Keratinocyte (primary cell): ENCODE results near the gene VEGFA. TPM values are rescaled to one million over a fixed set of nuclear protein-coding genes. Genes with fewer than 3 reads are reported as not detected.

ENCODE experiments used
- DNase-seq: peaks from one replicate; pipeline ENCODE4 v3.0.0-alpha.2; 2011; ENCODE audit warnings: low read depth, missing footprints, low spot score
- FAIRE-seq: peaks from 2 replicates; lab custom pipeline; 2011; peaks lifted over from hg19 to GRCh38; lab: Jason Lieb, UNC
- H2AFZ ChIP-seq: 2 replicates; pipeline ENCODE4 v1.6.0; 2012; ENCODE audit warnings: low read length, control low read depth, inconsistent platforms; ENCODE audit not compliant: control insufficient read depth
- H3K27ac ChIP-seq: 2 replicates; pipeline ENCODE4 v1.5.1; 2011; ENCODE audit warnings: low read length; ENCODE audit not compliant: control insufficient read depth, insufficient read depth
- H3K27me3 ChIP-seq: 3 replicates; pipeline ENCODE4 v1.6.0; 2011; ENCODE audit warnings: low read length; ENCODE audit not compliant: control insufficient read depth, insufficient read depth; ENCODE audit errors: extremely low read depth
- H3K36me3 ChIP-seq, 2 experiments: 2 replicates in 1 of 2; 3 replicates in 1 of 2; pipeline ENCODE4 v1.5.1; 2011; ENCODE audit warnings: low read length in 2 of 2, mild to moderate bottlenecking in 1 of 2; ENCODE audit not compliant: control insufficient read depth in 2 of 2, insufficient read depth in 2 of 2; ENCODE audit errors: extremely low read depth in 1 of 2
- H3K4me1 ChIP-seq: 3 replicates; pipeline ENCODE4 v1.5.1; 2011; ENCODE audit warnings: low read length; ENCODE audit not compliant: control insufficient read depth, insufficient read depth; ENCODE audit errors: extremely low read depth
- H3K4me2 ChIP-seq: 3 replicates; pipeline ENCODE4 v1.6.0; 2011; ENCODE audit warnings: low read depth, low read length; ENCODE audit not compliant: control insufficient read depth, insufficient read depth; ENCODE audit errors: extremely low read depth
- H3K4me3 ChIP-seq, 3 experiments: fragments of 200-600 bp in 1 of 3; sonication (generic) in 1 of 3; 2 replicates in 2 of 3; 3 replicates in 1 of 3; pipeline ENCODE4 v1.5.1; 2011 to 2016; ENCODE audit warnings: low read length in 3 of 3, mild to moderate bottlenecking in 3 of 3, control low read depth in 2 of 3, inconsistent platforms in 1 of 3, low read depth in 1 of 3, mixed read lengths in 1 of 3, mixed run types in 1 of 3, moderate library complexity in 1 of 3; ENCODE audit not compliant: control insufficient read depth in 2 of 3, insufficient read depth in 2 of 3; ENCODE audit errors: extremely low read depth in 1 of 3
- H3K79me2 ChIP-seq: 2 replicates; pipeline ENCODE4 v1.6.0; 2012; ENCODE audit warnings: low read length; ENCODE audit not compliant: control insufficient read depth, insufficient read depth
- H3K9ac ChIP-seq: 3 replicates; pipeline ENCODE4 v1.6.0; 2011; ENCODE audit warnings: low read length; ENCODE audit not compliant: control insufficient read depth, insufficient read depth; ENCODE audit errors: extremely low read depth
- H3K9me1 ChIP-seq: 3 replicates; pipeline ENCODE4 v1.6.0; 2011; ENCODE audit warnings: low read length; ENCODE audit not compliant: control insufficient read depth, insufficient read depth; ENCODE audit errors: extremely low read depth
- H3K9me3 ChIP-seq: 2 replicates; pipeline ENCODE4 v1.5.1; 2012; ENCODE audit warnings: low read depth, low read length; ENCODE audit not compliant: control insufficient read depth
- H4K20me1 ChIP-seq: 3 replicates; pipeline ENCODE4 v1.6.0; 2011; ENCODE audit warnings: low read length; ENCODE audit not compliant: control insufficient read depth, insufficient read depth; ENCODE audit errors: extremely low read depth
- CTCF ChIP-seq, 3 experiments: IDR thresholded peaks in 1 of 3; conservative IDR thresholded peaks in 1 of 3; optimal IDR thresholded peaks in 1 of 3; 2 replicates in 2 of 3; 3 replicates in 1 of 3; pipeline versions ENCODE3 to v1.5.1; 2011; ENCODE audit warnings: low read length in 3 of 3, mild to moderate bottlenecking in 3 of 3, moderate library complexity in 2 of 3, control low read depth in 1 of 3, inconsistent platforms in 1 of 3; ENCODE audit not compliant: insufficient read depth in 2 of 3; ENCODE audit errors: extremely low read depth in 1 of 3
- EZH2 ChIP-seq: IDR thresholded peaks from one replicate; pipeline ENCODE4 v1.6.1; 2012; ENCODE audit warnings: inconsistent platforms, mild to moderate bottlenecking, low read length, moderate library complexity
- dilution Hi-C: fragments of 300-500 bp; cut with MboI; formaldehyde crosslinking; loops from one replicate; pipeline ENCODE4 v1.7.0; 2020; ENCODE audit warnings: low sequenced_read_pairs; ENCODE audit not compliant: extremely low pct_ligation_motif_present
- polyA plus RNA-seq, 5 experiments: library from polyadenylated mRNA; depleted of rRNA in 3 of 5; stranded (reverse) in 3 of 5; stranded (forward) in 1 of 5; unstranded in 1 of 5; fragments of >200 nt; gene quantifications; 1 replicate in 1 of 5; 2 replicates in 3 of 5; 3 replicates in 1 of 5; pipeline versions ENCODE4 v1.2.1 to v1.2.3, GENCODE V29; 2011 to 2012; ENCODE audit warnings: missing spikeins in 2 of 5, low read depth in 1 of 5, low replicate concordance in 1 of 5

The VEGFA gene
- polyA plus RNA-seq, 1 donor (not counting 4 experiments of a cell fraction or from before 2014, with no cell fraction given): 149 TPM

- Histone ChIP-seq H3K4me1 (peaks cover 5% of the 10 kb centered on the region), H3K9me1 (no peaks in the 10 kb centered on the region), H3K79me2 (no peaks in the 10 kb centered on the region), H3K4me3 (no peak overlapping the region), H2AFZ (no peak overlapping the region), H4K20me1 (no peaks in the 10 kb centered on the region), H3K4me2 (no peak overlapping the region), H3K27me3 (peaks cover 17% of the 10 kb centered on the region), H3K36me3 (no peaks in the 10 kb centered on the region), H3K9ac (no peak overlapping the region), H3K27ac (no peak overlapping the region), H3K9me3 (no peaks in the 10 kb centered on the region)
- no peak for FAIRE-seq
- TF ChIP-seq EZH2: no peak
- no peak for TF ChIP-seq CTCF (optimal IDR thresholded peaks at IDR 0.05 in 1 of 3, IDR thresholded peaks at IDR 0.05 in 1 of 3, conservative IDR thresholded peaks at IDR 0.05 in 1 of 3; ENCODE audit: extremely low read depth in 1 of 3, insufficient read depth in 2 of 3, low read length in 3 of 3)
- DNase-seq: no peak
- dilution Hi-C loops: no loop called here
Observed at GRCh38 chr6:43833996-43834390, 64.0 kb downstream of the VEGFA start.

DNA sequence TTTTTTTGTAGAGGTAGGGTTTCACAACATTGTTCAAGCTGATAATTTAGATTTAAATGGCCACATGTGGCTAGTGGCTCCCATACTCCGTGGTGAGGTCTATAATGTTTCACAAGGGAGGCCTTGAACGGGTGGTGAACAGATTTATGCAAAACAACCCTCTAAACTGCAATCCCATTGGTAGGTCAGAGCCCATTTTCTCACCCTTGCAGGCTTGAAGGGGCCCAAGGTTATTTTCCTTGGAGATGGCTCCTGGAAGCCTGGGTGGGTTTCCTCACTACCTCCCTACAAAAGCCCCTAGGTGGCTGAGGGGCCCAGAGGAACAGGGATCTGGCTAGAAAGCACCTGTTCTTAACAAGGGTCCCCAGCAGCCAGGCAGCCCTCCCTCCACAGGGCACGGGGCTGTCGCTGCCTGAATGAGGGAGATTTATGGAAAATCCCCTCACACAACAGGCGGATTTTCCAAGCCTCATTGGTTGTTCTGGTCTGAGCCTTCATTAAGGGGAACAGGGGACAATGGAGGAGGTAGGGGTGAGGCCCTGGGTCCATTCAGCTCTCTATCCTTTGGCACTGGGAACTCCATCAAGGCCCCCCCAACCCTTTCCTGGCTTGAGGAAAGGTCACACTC lies 64.6 kb downstream of the VEGFA start:
- no peak overlapping the region for H3K4me3 ChIP-seq

More for the DNA sequence above, 64.6 kb downstream of the VEGFA start:
- Histone ChIP-seq H3K4me2 (no peak overlapping the region), H3K79me2 (no peaks in the 10 kb centered on the region), H3K9me1 (no peaks in the 10 kb centered on the region), H3K36me3 (no peaks in the 10 kb centered on the region), H3K27me3 (peaks cover 17% of the 10 kb centered on the region), H3K4me1 (peaks cover 5% of the 10 kb centered on the region), H3K9ac (no peak overlapping the region), H2AFZ (no peak overlapping the region), H4K20me1 (no peaks in the 10 kb centered on the region), H3K9me3 (no peaks in the 10 kb centered on the region), H3K27ac (no peak overlapping the region)
- DNase-seq (no peak), FAIRE-seq (no peak)
- dilution Hi-C loops: no loop called here
- TF ChIP-seq CTCF (optimal IDR thresholded peaks at IDR 0.05 in 1 of 3, IDR thresholded peaks at IDR 0.05 in 1 of 3, conservative IDR thresholded peaks at IDR 0.05 in 1 of 3; ENCODE audit: extremely low read depth in 1 of 3, insufficient read depth in 2 of 3, low read length in 3 of 3) (no peak), EZH2 (no peak)
